Muscle layer of colon (tissue), 2 donors: ENCODE measurements around the gene AJM1.
"Not testable (repeated sequence)": the region's sequence is repeated elsewhere in the genome, so short reads cannot be mapped to it uniquely, and the experiment has no call there.

ENCODE experiments used
- H3K27ac ChIP-seq: one replicate; pipeline ENCODE4 v1.7.0; 2013; ENCODE audit warnings: low read depth, mild to moderate bottlenecking, low read length, moderate library complexity
- H3K27me3 ChIP-seq, 2 donors: one replicate each; pipeline ENCODE4 v1.7.0; 2013; ENCODE audit warnings: low read length in 2 of 2, mild to moderate bottlenecking in 2 of 2; ENCODE audit not compliant: insufficient read depth in 2 of 2, control insufficient read depth in 1 of 2
- H3K36me3 ChIP-seq: one replicate; pipeline ENCODE4 v1.7.0; 2013; ENCODE audit warnings: mild to moderate bottlenecking, low read length; ENCODE audit not compliant: insufficient read depth
- H3K4me1 ChIP-seq: one replicate; pipeline ENCODE4 v1.7.0; 2013; ENCODE audit warnings: mild to moderate bottlenecking, low read length; ENCODE audit not compliant: insufficient read depth
- H3K4me3 ChIP-seq, 2 donors: one replicate each; pipeline ENCODE4 v1.7.0; 2013; ENCODE audit warnings: low read length in 2 of 2, low read depth in 1 of 2, mild to moderate bottlenecking in 1 of 2, moderate library complexity in 1 of 2
- H3K9ac ChIP-seq: one replicate; pipeline ENCODE4 v1.7.0; 2013; ENCODE audit warnings: low read length
- H3K9me3 ChIP-seq: one replicate; pipeline ENCODE4 v1.7.0; 2013; ENCODE audit warnings: mild to moderate bottlenecking, low read length
- donor health status: abdominal sarcoma.
- donor health status: Adenocarcinoma of cecum.

Gene AJM1

GRCh38 chr9:136842380-136842948 is at the start of gene AJM1:
Gene AJM1, plus strand, starts transcription at chr9:136842478. Its CDS starts 1,937 bp downstream, at chr9:136844415.
- not testable (repeated sequence) for H3K9ac ChIP-seq, H3K36me3 ChIP-seq, H3K9me3 ChIP-seq, H3K27ac ChIP-seq
- H3K27me3 ChIP-seq: peaks cover 0 to 29% of the 10 kb centered on the region in 2 donors
- H3K4me1 ChIP-seq: peaks cover 17% of the 10 kb centered on the region
- peak within 1 kb of the TSS in 1 of 2 donors; percentile 7 for H3K4me3 ChIP-seq

- Histone ChIP-seq H3K4me1 (peaks cover 18% of the 10 kb centered on the region), H3K27ac (no peak overlapping the region), H3K9me3 (no peaks in the 10 kb centered on the region), H3K36me3 (peaks cover 6% of the 10 kb centered on the region), H3K4me3 (no peak overlapping the region), H3K27me3 (peaks cover 1 to 19% of the 10 kb centered on the region in 2 donors), H3K9ac (no peak overlapping the region)
These were observed 49.0 kb upstream of the AJM1 start for GRCh38 chr9:136793086-136793946.

GRCh38 chr9:136794281-136794999 is 47.8 kb upstream of the AJM1 start:
- Histone ChIP-seq H3K4me3 (no peak overlapping the region), H3K9me3 (no peaks in the 10 kb centered on the region), H3K27me3 (peaks cover 12 to 30% of the 10 kb centered on the region in 2 donors), H3K36me3 (peaks cover 6% of the 10 kb centered on the region), H3K27ac (no peak overlapping the region), H3K4me1 (peaks cover 18% of the 10 kb centered on the region), H3K9ac (no peak overlapping the region)

GRCh38 chr9:136795000-136795348 is 47.3 kb upstream of the AJM1 start:
- peaks cover 16 to 36% of the 10 kb centered on the region in 2 donors for H3K27me3 ChIP-seq
- H3K27ac ChIP-seq: no peak overlapping the region
- H3K4me3 ChIP-seq: no peak overlapping the region
- H3K4me1 ChIP-seq: peaks cover 23% of the 10 kb centered on the region
- peaks cover 6% of the 10 kb centered on the region for H3K36me3 ChIP-seq
- no peak overlapping the region for H3K9ac ChIP-seq
- no peaks in the 10 kb centered on the region for H3K9me3 ChIP-seq

GRCh38 chr9:136796238-136796774 is 46.0 kb upstream of the AJM1 start, which contains the start of gene CCDC183:
Gene CCDC183, plus strand, starts transcription at chr9:136796338. Its CDS starts 60 bp downstream, at chr9:136796398.
- no peaks in the 10 kb centered on the region for H3K9me3 ChIP-seq
- no peak within 1 kb of the TSS for H3K27ac ChIP-seq
- no peak within 1 kb of the TSS for H3K9ac ChIP-seq
- peaks cover 21% of the 10 kb centered on the region for H3K4me1 ChIP-seq
- peaks cover 24 to 47% of the 10 kb centered on the region in 2 donors for H3K27me3 ChIP-seq
- H3K4me3 ChIP-seq: no peak within 1 kb of the TSS
- peaks cover 6% of the 10 kb centered on the region for H3K36me3 ChIP-seq

GRCh38 chr9:136796775-136797347 is 45.4 kb upstream of the AJM1 start:
- H3K27me3 ChIP-seq: peaks cover 29 to 52% of the 10 kb centered on the region in 2 donors
- H3K9ac ChIP-seq, H3K4me3 ChIP-seq, H3K9me3 ChIP-seq, H3K36me3 ChIP-seq, H3K27ac ChIP-seq: not testable (repeated sequence)
- H3K4me1 ChIP-seq: peaks cover 17% of the 10 kb centered on the region

- Histone ChIP-seq H3K9me3 (no peaks in the 10 kb centered on the region), H3K27ac (no peak overlapping the region), H3K4me1 (peaks cover 10% of the 10 kb centered on the region), H3K36me3 (no peaks in the 10 kb centered on the region), H3K4me3 (no peak overlapping the region), H3K9ac (no peak overlapping the region), H3K27me3 (peaks cover 35 to 61% of the 10 kb centered on the region in 2 donors)
These were observed 43.6 kb upstream of the AJM1 start for GRCh38 chr9:136798708-136799078.

GRCh38 chr9:136799079-136799853 is 43.0 kb upstream of the AJM1 start:
- H3K27ac ChIP-seq: no peak overlapping the region
- no peak overlapping the region for H3K4me3 ChIP-seq
- peaks cover 35 to 61% of the 10 kb centered on the region in 2 donors for H3K27me3 ChIP-seq
- no peaks in the 10 kb centered on the region for H3K36me3 ChIP-seq
- no peak overlapping the region for H3K9ac ChIP-seq
- H3K9me3 ChIP-seq: no peaks in the 10 kb centered on the region
- peaks cover 10% of the 10 kb centered on the region for H3K4me1 ChIP-seq

GRCh38 chr9:136799854-136800657 is 42.2 kb upstream of the AJM1 start:
- peaks cover 35 to 61% of the 10 kb centered on the region in 2 donors for H3K27me3 ChIP-seq
- peaks cover 10% of the 10 kb centered on the region for H3K4me1 ChIP-seq
- H3K27ac ChIP-seq: no peak overlapping the region
- H3K9me3 ChIP-seq: no peaks in the 10 kb centered on the region
- H3K9ac ChIP-seq: no peak overlapping the region
- no peak overlapping the region for H3K4me3 ChIP-seq
- no peaks in the 10 kb centered on the region for H3K36me3 ChIP-seq

- Histone ChIP-seq H3K27me3 (peaks cover 35 to 49% of the 10 kb centered on the region in 2 donors), H3K36me3 (no peaks in the 10 kb centered on the region), H3K4me1 (peaks cover 22% of the 10 kb centered on the region), H3K9ac (no peak overlapping the region), H3K9me3 (no peaks in the 10 kb centered on the region), H3K4me3 (no peak overlapping the region), H3K27ac (no peak overlapping the region)
These were observed 40.0 kb upstream of the AJM1 start for GRCh38 chr9:136802321-136802720.
